Measurements from ENCODE around the gene CD2.
"Not testable (repeated sequence)": the region's sequence is repeated elsewhere in the genome, so short reads cannot be mapped to it uniquely, and the experiment has no call there.

CD2 gene

DNA sequence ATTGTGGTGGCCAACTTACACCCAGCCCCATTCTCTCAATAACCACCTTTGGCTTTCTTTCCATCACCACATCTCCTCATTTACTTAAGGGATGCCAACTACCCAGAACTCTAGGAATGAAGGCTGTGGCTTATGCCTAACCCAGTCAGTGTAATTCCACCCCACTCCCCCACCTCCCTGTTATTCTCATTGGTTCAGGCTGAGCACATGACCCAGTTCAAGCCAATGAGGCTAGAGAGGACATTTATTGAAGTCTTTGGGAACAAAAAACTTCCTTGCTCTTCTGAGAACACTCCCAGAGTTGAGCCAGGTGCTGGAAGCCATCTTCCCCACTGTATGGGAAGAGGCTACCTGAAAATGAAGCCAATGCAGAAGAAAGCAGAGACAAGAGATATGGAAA, 22.8 kb upstream of the CD2 start:
- no peak for DNase-seq (ENCODE audit: low read depth in 3 of 3)

- no peak for DNase-seq (ENCODE audit: low read depth in 3 of 3)
Measured at GRCh38 chr1:116732726-116733125, 21.5 kb upstream of the CD2 start.

GRCh38 chr1:116733476-116734365, 20.5 kb upstream of the CD2 start:
- DNase-seq (ENCODE audit: low read depth in 3 of 3): no peak

- no peak for DNase-seq (ENCODE audit: low read depth in 3 of 3)
Measured at GRCh38 chr1:116735246-116735645, 19.0 kb upstream of the CD2 start.

DNA sequence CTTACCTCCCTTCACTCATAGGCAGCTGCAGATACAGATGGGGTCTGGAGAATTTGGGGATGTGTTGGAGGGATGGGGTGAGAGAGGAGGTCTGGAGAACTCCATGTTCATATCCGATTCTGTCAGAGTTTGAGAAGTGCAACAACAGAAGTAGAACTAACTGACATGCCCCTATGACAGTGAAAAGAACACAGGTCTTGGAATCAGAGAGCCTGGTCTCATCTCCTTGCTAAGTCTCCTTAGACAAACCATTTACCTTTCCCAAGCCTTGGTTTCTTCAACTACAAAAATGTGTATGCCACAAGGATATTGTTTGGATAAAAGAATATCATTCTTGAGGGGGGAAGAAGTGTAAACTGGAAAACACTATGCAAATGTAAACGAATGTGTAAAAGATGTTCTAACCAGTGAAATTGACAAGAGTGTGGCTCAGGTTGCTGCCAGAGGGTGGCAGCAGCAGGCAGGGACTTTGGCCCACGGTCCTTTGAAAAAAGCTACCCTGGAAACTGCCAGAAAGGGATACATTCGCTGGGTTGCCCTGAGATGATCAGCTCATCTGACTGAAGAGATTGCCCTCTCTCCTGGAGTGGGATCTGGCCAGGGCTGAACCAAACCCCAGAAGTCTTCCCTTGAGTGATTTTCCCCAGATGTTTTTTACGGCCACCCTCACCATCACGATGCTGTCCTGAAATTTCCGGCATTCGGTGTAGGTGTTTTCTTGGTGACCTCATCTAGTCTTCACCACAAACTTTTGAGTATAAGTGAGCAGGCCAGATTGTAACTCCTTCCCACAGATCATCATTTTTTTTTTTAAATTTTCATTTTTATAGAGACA, 17.0 kb upstream of the CD2 start:
- peak in 1 of 3 donors; percentile 55 for DNase-seq (ENCODE audit: low read depth in 3 of 3)

DNA sequence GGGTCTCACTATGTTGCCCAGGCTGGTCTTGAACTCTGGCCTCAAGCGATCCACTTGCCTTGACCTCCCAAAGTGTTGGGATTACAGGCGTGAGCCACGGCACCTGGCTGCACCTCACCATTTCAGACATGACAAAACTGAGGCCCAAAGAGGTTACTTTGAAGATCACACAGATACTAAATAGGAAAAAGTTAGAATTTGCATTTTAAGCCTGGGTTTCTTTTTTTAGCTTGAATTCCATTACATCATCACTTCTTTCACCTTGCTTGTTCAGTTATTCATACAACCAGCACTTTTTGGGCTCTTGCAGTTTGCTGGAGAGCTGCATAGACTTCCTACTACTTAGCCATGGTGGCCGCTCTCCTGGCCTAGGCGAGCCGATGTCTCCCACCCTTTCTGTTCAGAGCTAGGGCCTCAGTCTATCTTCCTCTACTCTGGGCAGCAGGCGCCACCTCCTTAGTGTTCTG, 16.3 kb upstream of the CD2 start:
- no peak for DNase-seq (ENCODE audit: low read depth in 3 of 3)

- DNase-seq (ENCODE audit: low read depth in 3 of 3): peak; percentile 45 to 61 (median 58)
Measured at GRCh38 chr1:116738673-116739370, 15.4 kb upstream of the CD2 start.

DNA sequence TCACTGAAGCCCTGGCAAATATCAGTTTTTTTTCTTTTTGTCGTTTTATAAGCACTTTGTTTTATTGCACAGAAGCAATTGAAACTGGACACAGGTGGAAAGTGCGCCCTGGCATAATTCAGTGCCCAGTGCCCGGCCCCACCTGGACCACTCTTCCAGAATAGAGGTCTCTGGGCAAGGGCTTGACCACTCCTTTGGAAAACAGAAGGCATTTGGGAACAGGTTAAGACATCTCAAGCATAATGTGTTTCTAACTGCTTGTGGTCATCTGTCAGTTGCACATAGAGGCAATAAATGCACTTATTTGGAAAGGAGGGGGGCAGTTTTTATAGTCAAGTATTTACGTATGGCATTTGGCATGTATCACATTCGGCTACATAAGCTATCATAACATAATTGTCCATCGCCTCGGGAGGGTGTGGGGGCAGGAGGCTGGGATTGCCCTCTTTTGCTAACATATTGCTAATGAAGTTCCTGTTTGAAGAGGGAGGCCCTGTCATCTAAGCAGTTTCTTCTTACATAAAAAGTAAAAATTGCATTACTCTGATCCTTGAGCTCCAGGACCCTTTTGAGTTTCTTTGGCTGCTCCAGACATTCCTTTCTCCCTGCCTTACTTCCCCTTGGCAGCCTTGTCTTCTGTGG, 14.7 kb upstream of the CD2 start:
- DNase-seq (ENCODE audit: low read depth in 3 of 3): no peak

DNA sequence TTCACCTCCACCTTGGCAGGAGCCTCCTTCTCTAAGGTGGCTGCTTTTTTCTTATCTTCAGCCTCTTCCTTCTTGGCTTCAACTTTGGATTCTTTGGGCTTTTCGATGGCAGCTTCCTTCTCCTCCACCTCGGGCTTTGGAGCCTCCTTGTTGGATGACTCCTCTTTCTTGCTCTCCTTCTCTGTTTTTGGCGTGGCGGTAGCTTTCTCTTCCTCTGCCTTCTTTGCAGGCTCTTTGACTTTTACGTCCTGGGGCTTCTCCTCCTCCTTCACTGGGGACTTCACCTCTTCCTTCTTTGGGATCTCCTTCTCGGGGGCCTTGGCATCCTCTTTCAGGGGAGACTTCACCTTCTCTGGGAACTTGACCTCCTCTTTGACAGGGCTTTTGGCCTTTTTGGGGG, 13.9 kb upstream of the CD2 start:
- no peak for DNase-seq (ENCODE audit: low read depth in 3 of 3)

GRCh38 chr1:116740746-116741145, 13.5 kb upstream of the CD2 start:
- no peak for DNase-seq (ENCODE audit: low read depth in 3 of 3)

GRCh38 chr1:116741836-116742565, 12.2 kb upstream of the CD2 start:
- no peak for DNase-seq (ENCODE audit: low read depth in 3 of 3)

- no peak for DNase-seq (ENCODE audit: low read depth in 3 of 3)
Measured at GRCh38 chr1:116743535-116743934, 10.7 kb upstream of the CD2 start.

GRCh38 chr1:116748272-116748671, 6.0 kb upstream of the CD2 start:
- DNase-seq (ENCODE audit: low read depth in 3 of 3): no peak

DNA sequence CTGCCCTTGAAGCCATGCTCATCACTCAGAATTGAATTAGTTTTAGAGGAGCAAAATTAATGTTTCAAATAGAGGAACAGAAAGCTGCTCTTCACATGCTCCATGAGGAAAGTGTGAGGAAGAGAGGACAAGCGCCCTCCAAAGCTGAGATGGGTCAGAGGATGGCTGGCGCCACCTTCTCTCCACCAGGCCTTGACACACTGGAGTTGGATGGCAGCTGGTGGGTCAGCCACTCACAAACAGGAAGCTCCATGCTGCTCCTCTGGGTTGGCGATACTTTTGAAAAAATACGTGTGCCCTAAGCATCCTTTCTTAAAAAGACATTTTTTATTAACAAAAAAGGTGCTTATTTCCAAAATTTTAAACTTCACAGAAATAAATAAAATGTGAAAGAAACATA, 3.1 kb upstream of the CD2 start:
- no peak for DNase-seq (ENCODE audit: low read depth in 3 of 3)

GRCh38 chr1:116751621-116752020, 2.6 kb upstream of the CD2 start:
- DNase-seq (ENCODE audit: low read depth in 3 of 3): no peak

- no peak for DNase-seq (ENCODE audit: low read depth in 3 of 3)
Measured at GRCh38 chr1:116753312-116753711, 918 bp upstream of the CD2 start.

DNA sequence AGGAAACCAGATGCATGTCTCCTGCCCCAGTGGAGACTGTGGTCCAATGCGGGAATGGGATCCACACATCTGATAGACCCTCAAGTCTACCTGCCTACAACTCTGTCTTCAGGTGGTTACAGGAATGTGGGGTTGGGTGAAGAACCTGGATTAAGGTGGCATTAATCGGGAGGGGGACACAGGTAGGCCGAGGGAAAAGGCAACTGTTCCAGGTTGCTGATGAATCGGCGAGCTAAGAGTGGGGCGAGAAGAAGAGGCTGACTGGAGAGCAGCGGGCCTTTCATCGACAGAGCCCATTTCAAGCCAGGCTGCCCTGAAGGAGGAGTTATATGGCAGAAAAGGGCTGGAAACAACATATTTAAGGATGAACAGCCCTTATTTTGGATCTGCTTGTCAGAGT, 836 bp downstream of the CD2 start:
- DNase-seq (ENCODE audit: low read depth in 3 of 3): no peak

- no peak for DNase-seq (ENCODE audit: low read depth in 3 of 3)
Measured at GRCh38 chr1:116755681-116756080, 1.5 kb downstream of the CD2 start.

DNA sequence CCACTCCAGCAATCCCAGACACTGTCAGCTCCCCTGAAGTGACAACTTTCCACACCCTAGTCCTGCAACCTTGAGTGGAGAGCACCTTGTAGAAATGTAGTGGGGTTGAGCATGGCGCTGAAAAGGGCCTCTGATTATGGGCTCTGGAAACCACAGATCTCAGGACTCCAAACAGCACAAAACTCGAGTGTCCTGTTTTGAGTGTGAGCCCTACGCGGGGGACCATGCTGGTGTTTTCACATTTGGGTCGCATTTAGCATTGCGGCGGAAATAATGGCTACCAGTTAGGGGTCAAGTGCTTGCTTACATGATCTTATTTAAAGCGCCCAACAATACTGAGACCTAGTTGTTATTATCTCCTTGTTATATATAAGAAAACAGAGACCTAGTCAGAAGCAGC, 1.9 kb downstream of the CD2 start:
- DNase-seq (ENCODE audit: low read depth in 3 of 3): not testable (repeated sequence)

DNA sequence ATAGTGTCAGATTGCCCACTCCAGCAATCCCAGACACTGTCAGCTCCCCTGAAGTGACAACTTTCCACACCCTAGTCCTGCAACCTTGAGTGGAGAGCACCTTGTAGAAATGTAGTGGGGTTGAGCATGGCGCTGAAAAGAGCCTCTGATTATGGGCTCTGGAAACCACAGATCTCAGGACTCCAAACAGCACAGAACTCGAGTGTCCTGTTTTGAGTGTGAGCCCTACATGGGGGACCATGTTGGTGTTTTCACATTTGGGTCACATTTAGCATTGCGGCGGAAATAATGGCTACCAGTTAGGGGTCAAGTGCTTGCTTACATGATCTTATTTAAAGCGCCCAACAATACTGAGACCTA, 4.2 kb downstream of the CD2 start:
- DNase-seq (ENCODE audit: low read depth in 3 of 3): not testable (repeated sequence)

GRCh38 chr1:116759636-116760035, 5.4 kb downstream of the CD2 start:
- no peak for DNase-seq (ENCODE audit: low read depth in 3 of 3)
